ENCODE results near the gene CXXC4.

The CXXC4 gene

DNA sequence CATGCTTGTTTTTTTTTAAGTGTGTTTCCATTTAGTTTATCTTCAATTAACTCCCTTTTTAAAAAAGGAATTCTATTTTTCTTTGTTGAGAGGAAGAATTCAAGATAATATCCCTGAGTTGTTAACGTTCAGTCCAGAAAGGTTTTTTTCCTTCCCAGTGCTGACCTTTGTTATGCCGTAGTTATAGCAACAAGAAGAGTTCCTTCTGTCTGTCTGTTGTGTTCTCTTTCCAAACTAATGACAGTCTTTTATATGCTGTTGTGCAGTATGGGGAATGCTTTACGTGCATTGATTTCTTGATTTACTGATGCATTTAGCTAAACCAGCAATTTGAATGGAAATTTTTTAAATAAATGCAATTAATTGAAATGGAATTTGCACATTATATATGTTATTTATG lies 6.6 kb upstream of the CXXC4 start:
- Mint-ChIP-seq H3K27ac (ENCODE audit: low read depth) (no peak overlapping the region), H3K9me3 (no peaks in the 10 kb centered on the region), H3K27me3 (no peaks in the 10 kb centered on the region), H3K4me1 (no peaks in the 10 kb centered on the region), H3K4me3 (no peak overlapping the region), H3K36me3 (ENCODE audit: insufficient read depth) (no peaks in the 10 kb centered on the region)
- ATAC-seq (replicated peaks; ENCODE audit: extremely low read depth, poor library complexity, severe bottlenecking), result no peak
- DNase-seq (ENCODE audit: low spot score in 2 of 2), result no peak

DNA sequence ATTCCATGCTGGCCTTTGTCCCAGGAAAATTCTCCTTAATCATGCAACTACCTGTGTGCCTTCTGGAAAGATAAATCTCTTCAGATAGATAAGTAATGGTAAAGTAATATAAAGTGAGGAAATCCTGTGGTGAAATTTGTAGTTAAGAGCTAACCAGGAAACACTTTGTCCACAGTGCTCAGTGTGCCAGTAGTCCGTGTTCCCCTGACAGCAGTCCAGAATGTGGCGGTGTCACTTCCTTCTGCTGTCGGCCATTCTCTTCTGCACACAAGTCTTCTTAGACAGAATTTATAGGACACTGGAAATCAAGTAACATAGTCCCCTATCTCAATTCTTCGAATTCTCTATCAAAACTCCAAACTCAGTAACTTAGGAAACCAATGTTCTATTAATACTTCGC lies 5.7 kb upstream of the CXXC4 start:
- Mint-ChIP-seq H3K36me3 (ENCODE audit: insufficient read depth) (no peaks in the 10 kb centered on the region), H3K4me1 (peaks cover 4% of the 10 kb centered on the region), H3K27me3 (peaks cover 6% of the 10 kb centered on the region), H3K27ac (ENCODE audit: low read depth) (no peak overlapping the region), H3K9me3 (no peaks in the 10 kb centered on the region), H3K4me3 (no peak overlapping the region)
- ATAC-seq (replicated peaks; ENCODE audit: extremely low read depth, poor library complexity, severe bottlenecking), result no peak
- DNase-seq (ENCODE audit: low spot score in 2 of 2), result no peak

DNA sequence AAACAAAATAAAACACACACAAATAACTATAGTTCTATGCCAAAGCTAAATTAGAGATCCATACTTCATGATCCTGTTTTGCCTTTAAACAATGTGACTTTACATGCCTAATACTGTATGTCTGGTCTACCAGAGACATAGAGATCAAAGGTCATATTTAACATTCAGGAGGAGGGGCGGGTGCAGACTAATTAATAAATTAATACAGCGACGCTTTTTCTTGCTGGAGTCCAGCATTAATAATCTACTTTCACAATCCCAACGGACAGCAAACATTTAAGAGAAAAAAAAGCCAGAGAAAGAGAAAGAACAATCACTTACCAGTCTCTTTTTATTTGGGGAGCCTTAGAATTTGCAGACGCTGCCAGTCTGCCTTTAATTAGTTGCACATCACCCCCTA lies 509 bp downstream of the CXXC4 start:
- Mint-ChIP-seq H3K27me3 (peaks cover 54% of the 10 kb centered on the region), H3K4me3 (peak overlapping the region; percentile 79), H3K27ac (ENCODE audit: low read depth) (peak overlapping the region; percentile 75), H3K36me3 (ENCODE audit: insufficient read depth) (peaks cover 6% of the 10 kb centered on the region), H3K4me1 (peaks cover 34% of the 10 kb centered on the region), H3K9me3 (no peaks in the 10 kb centered on the region)
- DNase-seq (ENCODE audit: low spot score in 2 of 2), result no peak
- no peak for ATAC-seq (replicated peaks; ENCODE audit: extremely low read depth, poor library complexity, severe bottlenecking)

DNA sequence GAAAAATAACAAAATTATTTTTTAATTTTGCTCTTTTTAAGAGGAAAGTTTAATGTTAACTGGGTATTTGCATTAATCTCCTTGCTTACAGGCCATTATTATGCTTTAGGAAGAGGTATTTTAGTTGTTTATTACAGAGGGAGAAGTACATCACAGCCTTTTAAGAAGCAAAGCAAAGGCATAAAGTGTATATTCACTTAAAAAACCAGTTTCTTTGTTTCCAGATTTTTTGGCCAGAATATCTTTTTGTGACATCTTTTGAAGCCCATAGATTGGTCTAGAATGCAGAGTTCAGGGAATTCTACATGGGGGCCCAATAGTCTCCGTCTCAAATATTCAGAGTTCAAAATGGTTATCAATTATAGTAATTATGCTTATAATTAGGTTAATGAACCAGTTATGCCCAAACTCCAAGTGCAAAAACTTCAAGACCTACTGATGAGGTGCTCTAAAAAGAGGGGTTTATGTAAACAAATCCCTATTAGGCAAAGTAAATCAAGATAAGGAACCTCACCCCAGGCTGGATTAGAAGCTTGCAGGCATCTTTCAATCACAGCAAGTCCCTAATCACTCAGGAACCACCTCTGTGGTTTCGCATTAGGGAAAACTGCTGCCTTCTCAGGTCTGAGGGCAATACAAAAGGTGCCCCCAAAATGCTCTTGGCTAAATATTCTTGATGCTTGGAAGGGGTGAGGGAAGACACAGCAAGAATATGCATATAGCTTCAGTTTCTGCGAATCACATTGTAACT lies 1.4 kb downstream of the CXXC4 start:
- peaks cover 34% of the 10 kb centered on the region for H3K4me1 Mint-ChIP-seq
- H3K27me3 Mint-ChIP-seq, result peaks cover 56% of the 10 kb centered on the region
- H3K27ac Mint-ChIP-seq (ENCODE audit: low read depth), result no peak overlapping the region
- H3K4me3 Mint-ChIP-seq, result no peak overlapping the region
- peaks cover 6% of the 10 kb centered on the region for H3K36me3 Mint-ChIP-seq (ENCODE audit: insufficient read depth)
- DNase-seq (ENCODE audit: low spot score in 2 of 2) (no peak), ATAC-seq (replicated peaks; ENCODE audit: extremely low read depth, poor library complexity, severe bottlenecking) (no peak)
- no peaks in the 10 kb centered on the region for H3K9me3 Mint-ChIP-seq

DNA sequence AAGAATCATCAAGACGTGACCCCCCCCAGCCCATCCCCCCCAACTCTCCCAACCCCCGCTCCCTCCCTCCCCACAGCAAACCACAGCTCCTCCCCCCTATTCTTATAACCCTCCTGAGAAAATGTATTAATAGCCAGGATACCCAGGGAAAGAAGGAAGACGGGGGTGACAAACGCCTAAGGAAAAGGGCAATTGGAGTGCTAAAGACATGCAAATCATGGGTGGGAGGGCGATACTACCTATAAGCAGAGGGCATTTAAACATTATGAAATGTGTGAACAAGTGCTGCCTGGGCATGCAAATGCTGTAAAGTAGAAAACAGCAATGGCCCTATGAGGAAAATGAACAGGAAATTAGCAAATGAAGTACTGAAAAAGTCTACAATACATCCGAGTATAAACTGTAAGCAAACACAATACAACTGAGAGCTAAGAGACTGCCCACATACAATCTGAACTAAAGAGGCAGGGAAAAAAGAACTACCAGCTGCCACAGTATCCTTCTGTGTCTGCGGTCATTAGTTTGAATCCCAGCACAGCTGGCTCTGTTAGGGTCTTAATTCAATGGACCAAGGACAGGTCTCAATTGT lies 2.4 kb downstream of the CXXC4 start:
- Mint-ChIP-seq H3K36me3 (ENCODE audit: insufficient read depth) (peaks cover 6% of the 10 kb centered on the region), H3K27me3 (peaks cover 56% of the 10 kb centered on the region), H3K27ac (ENCODE audit: low read depth) (no peak overlapping the region), H3K9me3 (no peaks in the 10 kb centered on the region), H3K4me3 (peak overlapping the region; percentile 77), H3K4me1 (peaks cover 34% of the 10 kb centered on the region)
- DNase-seq (ENCODE audit: low spot score in 2 of 2), result no peak
- no peak for ATAC-seq (replicated peaks; ENCODE audit: extremely low read depth, poor library complexity, severe bottlenecking)

DNA sequence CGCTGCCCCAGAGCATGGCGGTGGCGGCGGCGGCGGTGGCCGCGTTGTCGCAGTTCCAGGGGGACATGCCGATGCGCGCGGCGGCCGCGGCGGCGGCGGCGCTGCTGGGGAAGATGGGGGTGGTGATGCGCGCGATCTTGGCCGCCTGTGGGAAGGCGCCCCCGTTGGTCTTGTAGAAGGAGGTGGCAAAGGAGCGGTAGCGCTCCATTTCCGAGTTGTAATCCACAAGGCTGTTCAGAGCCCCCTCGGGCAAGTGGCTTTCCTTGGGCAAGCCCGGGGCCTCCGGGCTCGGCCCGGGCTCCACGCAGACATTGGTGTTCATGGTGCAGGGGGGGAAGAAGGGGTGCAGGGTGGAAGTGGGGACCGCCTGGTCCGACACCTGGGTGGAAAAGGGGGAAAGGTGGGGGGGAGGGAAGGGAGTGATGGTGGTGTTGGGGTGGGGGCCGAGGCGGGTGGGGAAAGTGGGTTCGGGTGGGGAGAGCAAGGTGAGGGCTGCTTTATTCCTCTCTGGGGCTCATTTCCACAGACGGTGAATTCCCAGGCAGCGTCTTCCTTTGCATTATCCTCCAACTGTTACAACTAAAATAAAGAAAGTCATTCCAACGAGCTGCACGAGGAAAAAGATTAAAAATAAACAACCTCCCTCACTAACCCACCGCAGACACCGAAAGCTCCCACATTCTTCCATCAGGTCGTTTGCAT lies 3.1 kb downstream of the CXXC4 start:
- Mint-ChIP-seq H3K4me1 (peaks cover 34% of the 10 kb centered on the region), H3K27ac (ENCODE audit: low read depth) (peak overlapping the region; percentile 13)

DNA sequence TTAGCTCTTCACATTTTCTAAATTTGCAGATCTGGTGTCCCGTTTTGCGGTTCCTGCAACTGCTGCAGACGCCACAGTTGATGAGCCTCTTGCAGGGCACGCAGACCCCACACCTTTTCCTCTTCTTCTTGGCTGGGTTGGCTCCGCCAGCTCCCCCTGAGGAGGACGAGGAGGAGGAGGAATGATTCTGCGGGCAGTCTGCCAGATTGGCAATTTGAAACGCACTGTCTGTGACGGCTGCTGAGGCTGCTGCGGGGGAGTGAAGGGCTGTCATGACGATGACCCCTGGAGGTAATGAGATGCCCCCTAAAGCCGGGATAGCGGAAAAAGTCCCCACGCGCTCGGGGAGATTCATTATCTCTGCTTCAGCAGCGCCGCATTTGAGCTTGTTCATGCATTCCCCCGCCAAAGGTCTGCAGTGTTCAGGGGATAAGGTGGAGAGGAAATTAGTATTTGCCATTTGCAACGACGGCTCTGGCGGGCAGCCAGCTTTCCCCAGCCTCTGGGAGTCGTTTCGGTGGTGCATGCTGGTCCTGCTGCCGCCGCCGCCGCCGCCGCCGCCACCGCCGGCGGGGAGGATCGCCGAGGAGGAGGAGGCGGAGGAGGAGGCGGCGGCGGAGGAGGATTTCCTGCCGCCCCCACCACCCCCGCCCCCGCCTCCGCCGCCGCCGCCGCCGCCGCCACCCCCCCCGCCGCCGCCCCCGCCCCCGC lies 3.8 kb downstream of the CXXC4 start:
- Mint-ChIP-seq H3K4me1 (peaks cover 34% of the 10 kb centered on the region), H3K36me3 (ENCODE audit: insufficient read depth) (peaks cover 6% of the 10 kb centered on the region), H3K4me3 (peak overlapping the region; percentile 77), H3K27ac (ENCODE audit: low read depth) (peak overlapping the region; percentile 44), H3K27me3 (peaks cover 55% of the 10 kb centered on the region), H3K9me3 (no peaks in the 10 kb centered on the region)
- ATAC-seq (replicated peaks; ENCODE audit: extremely low read depth, poor library complexity, severe bottlenecking) (peak; percentile 58), DNase-seq (ENCODE audit: low spot score in 2 of 2) (peak; percentile 25 to 32)

More for the DNA sequence above, 3.1 kb downstream of the CXXC4 start:
- Mint-ChIP-seq H3K36me3 (ENCODE audit: insufficient read depth) (peaks cover 6% of the 10 kb centered on the region), H3K9me3 (no peaks in the 10 kb centered on the region), H3K4me3 (peak overlapping the region; percentile 77), H3K27me3 (peaks cover 56% of the 10 kb centered on the region)
- ATAC-seq (replicated peaks; ENCODE audit: extremely low read depth, poor library complexity, severe bottlenecking) (peak; percentile 49), DNase-seq (ENCODE audit: low spot score in 2 of 2) (peak; percentile 14 to 21)

DNA sequence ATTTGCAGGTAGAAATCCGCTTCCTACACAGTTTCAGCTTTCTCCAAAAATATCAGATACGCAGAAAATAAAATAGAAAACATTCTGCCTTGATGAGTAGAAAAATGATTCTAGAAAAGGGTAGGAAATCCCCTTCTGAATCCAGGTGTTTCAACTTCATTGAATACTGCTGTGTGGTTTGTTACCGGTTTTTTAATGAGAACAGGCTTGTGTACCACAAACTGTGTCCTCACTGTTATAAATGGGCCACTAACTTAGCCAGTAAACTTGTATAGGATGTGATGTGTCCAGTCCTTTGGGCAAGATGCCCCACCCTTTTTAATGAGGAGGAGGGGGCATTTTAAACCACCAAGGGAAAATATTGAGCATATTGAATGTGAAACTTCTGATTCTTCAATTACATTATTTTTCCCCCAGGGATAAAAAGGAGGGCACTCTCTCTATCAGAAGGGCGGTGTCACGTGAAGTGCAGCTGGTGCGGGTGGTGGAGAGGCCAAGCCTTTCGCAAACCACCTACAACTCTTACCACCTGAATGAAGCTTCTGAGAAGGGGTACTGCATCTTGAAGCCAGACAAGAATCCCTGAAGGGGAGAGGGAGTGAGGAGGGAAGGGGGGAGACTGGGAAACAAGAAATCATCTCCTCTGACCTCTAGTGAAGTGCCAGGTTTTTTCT lies 4.5 kb downstream of the CXXC4 start:
- peaks cover 28% of the 10 kb centered on the region for H3K4me1 Mint-ChIP-seq
- H3K27ac Mint-ChIP-seq (ENCODE audit: low read depth), result peak overlapping the region; percentile 44
- peaks cover 48% of the 10 kb centered on the region for H3K27me3 Mint-ChIP-seq
- DNase-seq (ENCODE audit: low spot score in 2 of 2), result no peak
- H3K4me3 Mint-ChIP-seq, result peak overlapping the region; percentile 77
- H3K36me3 Mint-ChIP-seq (ENCODE audit: insufficient read depth), result peaks cover 6% of the 10 kb centered on the region
- no peak for ATAC-seq (replicated peaks; ENCODE audit: extremely low read depth, poor library complexity, severe bottlenecking)
- H3K9me3 Mint-ChIP-seq, result no peaks in the 10 kb centered on the region

DNA sequence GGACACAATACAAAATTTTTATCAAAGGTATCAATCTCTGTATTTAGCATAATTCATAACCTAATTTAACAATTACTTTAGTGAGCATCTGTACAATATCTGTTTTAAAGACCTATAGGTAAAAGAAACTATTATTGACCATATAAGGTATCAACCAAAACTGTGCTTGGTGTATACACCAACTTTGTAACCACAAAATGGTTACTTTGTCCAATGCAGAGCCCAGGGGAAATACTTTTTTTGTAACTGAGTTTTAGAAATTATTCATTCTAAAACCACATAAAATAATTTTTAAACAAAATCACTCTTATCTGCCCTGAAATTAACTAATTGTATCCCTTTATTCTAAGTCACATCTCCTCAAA lies 5.0 kb downstream of the CXXC4 start:
- Mint-ChIP-seq H3K27ac (ENCODE audit: low read depth) (no peak overlapping the region), H3K27me3 (peaks cover 43% of the 10 kb centered on the region), H3K4me3 (no peak overlapping the region), H3K9me3 (no peaks in the 10 kb centered on the region), H3K36me3 (ENCODE audit: insufficient read depth) (peaks cover under 1% of the 10 kb centered on the region), H3K4me1 (peaks cover 23% of the 10 kb centered on the region)
- DNase-seq (ENCODE audit: low spot score in 2 of 2) (no peak), ATAC-seq (replicated peaks; ENCODE audit: extremely low read depth, poor library complexity, severe bottlenecking) (no peak)

DNA sequence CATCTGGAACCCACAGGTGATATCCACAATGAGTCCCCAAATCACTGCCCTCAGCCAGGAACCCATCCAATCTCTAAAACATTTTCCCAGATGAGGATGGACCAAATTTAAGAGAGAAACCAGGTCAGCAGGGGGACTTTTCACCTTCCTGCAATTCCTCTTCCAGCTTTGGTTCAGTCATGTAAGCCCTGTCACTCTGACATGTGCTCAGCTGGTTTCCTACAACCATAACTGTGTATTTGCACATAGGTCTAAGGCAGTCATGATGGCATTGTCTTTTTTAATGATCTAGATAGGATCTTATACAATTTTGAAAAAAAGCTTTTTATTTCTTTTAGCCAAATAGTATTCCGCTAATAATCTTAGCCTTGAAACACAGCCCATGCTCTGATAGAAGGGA lies 6.5 kb downstream of the CXXC4 start:
- no peak for DNase-seq (ENCODE audit: low spot score in 2 of 2)
- Mint-ChIP-seq H3K36me3 (ENCODE audit: insufficient read depth) (no peaks in the 10 kb centered on the region), H3K27ac (ENCODE audit: low read depth) (no peak overlapping the region), H3K27me3 (peaks cover 33% of the 10 kb centered on the region), H3K4me1 (peaks cover 14% of the 10 kb centered on the region), H3K9me3 (no peaks in the 10 kb centered on the region), H3K4me3 (no peak overlapping the region)
- ATAC-seq (replicated peaks; ENCODE audit: extremely low read depth, poor library complexity, severe bottlenecking), result no peak

DNA sequence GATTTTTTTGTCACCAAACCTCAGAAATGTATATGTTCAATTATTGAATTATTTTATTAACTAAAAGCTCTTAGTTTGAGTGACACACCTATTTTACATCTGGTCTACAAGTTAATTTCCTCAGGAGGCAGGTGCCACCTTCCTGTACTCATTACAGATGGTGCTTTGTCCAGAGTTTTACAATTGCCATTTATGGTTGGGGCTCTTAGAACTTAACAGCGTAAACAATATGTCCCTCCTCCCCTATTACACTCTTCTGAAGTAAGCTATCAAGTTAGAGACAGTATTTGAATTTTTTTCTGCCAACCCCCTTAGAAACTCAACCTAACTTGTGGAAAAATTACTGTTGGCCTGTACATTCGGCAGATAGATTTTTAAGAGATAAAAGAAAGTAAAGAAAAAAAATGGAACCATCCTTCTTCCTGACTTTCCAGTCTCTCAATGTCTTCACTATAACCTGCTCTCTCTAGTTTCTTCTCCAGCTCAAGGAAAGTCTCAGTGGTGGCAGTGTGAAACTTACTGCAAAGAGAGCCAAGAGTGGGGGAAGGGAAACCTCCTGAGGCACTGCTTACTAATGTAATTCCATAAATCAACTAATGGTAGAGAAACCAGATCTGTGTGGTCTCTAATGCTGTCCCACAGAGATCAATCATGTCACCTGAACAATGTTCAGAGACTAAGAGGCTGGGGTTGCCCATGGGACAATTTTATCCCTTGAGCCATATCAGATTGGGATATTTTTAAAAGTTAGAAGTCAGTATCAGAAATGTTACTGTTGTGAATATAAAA lies 7.8 kb downstream of the CXXC4 start:
- no peaks in the 10 kb centered on the region for H3K36me3 Mint-ChIP-seq (ENCODE audit: insufficient read depth)
- H3K9me3 Mint-ChIP-seq, result no peaks in the 10 kb centered on the region
- peaks cover 29% of the 10 kb centered on the region for H3K27me3 Mint-ChIP-seq
- no peak for DNase-seq (ENCODE audit: low spot score in 2 of 2)
- no peak overlapping the region for H3K27ac Mint-ChIP-seq (ENCODE audit: low read depth)
- ATAC-seq (replicated peaks; ENCODE audit: extremely low read depth, poor library complexity, severe bottlenecking), result no peak
- no peak overlapping the region for H3K4me3 Mint-ChIP-seq
- peaks cover 8% of the 10 kb centered on the region for H3K4me1 Mint-ChIP-seq
